Immature natural killer cell (primary cell): ENCODE measurements around the gene KPNA4. TPM values are rescaled to one million over a fixed set of nuclear protein-coding genes. Genes with fewer than 3 reads are reported as not detected.
A peak's percentile ranks its signal among the peaks of the same experiment; 100 is the strongest.
"Not testable (repeated sequence)": the region's sequence is repeated elsewhere in the genome, so short reads cannot be mapped to it uniquely, and the experiment has no call there.

Experiments
- DNase-seq, 3 donors: peaks; one replicate each; pipeline ENCODE4 v3.0.0; 2022; ENCODE audit warnings: mixed read lengths in 1 of 3
- H3K27ac Mint-ChIP-seq, 6 donors: one replicate each; pipeline ENCODE4 v1.8.0; 2020; ENCODE audit warnings: mixed read lengths in 6 of 6, mild to moderate bottlenecking in 5 of 6, inconsistent platforms in 4 of 6, moderate library complexity in 3 of 6
- H3K27me3 Mint-ChIP-seq, 3 donors: one replicate each; pipeline ENCODE4 v1.8.0; 2020 to 2021; ENCODE audit warnings: low read depth in 3 of 3, mild to moderate bottlenecking in 3 of 3, mixed read lengths in 3 of 3, moderate library complexity in 3 of 3, inconsistent platforms in 1 of 3
- H3K36me3 Mint-ChIP-seq, 3 donors: one replicate each; pipeline ENCODE4 v1.8.0; 2020; ENCODE audit warnings: mixed read lengths in 3 of 3, inconsistent platforms in 2 of 3, mild to moderate bottlenecking in 2 of 3
- H3K4me1 Mint-ChIP-seq, 2 donors: one replicate each; pipeline ENCODE4 v1.8.0; 2020; ENCODE audit warnings: inconsistent platforms in 2 of 2, mild to moderate bottlenecking in 2 of 2, mixed read lengths in 2 of 2, moderate library complexity in 1 of 2
- H3K4me3 Mint-ChIP-seq, 5 donors: one replicate each; pipeline ENCODE4 v1.8.0; 2020; ENCODE audit warnings: mild to moderate bottlenecking in 5 of 5, mixed read lengths in 5 of 5, inconsistent platforms in 3 of 5, moderate library complexity in 3 of 5
- H3K9me3 Mint-ChIP-seq, 6 donors: one replicate each; pipeline ENCODE4 v1.8.0; 2020; ENCODE audit warnings: mild to moderate bottlenecking in 6 of 6, mixed read lengths in 6 of 6, inconsistent platforms in 4 of 6, moderate library complexity in 3 of 6
- polyA plus RNA-seq, 3 donors: library from polyadenylated mRNA; unstranded; fragments of 300-500 nt; fragmentation: Illumina TruSeq; gene quantifications; one replicate each; pipeline ENCODE4 v1.2.3, GENCODE V29; 2021

Gene KPNA4
- polyA plus RNA-seq, 3 donors from 2014 or later: 10.5 to 12.0 (median 10.9) TPM

GRCh38 chr3:160474416-160474838 lies 90.9 kb downstream of the KPNA4 start:
- no peak overlapping the region for H3K27ac Mint-ChIP-seq
- H3K4me1 Mint-ChIP-seq: no peaks in the 10 kb centered on the region
- peaks cover 0 to 5% (median 0%) of the 10 kb centered on the region in 3 donors for H3K36me3 Mint-ChIP-seq
- peaks cover 2 to 4% (median 2%) of the 10 kb centered on the region in 3 donors for H3K27me3 Mint-ChIP-seq
- peaks cover 0 to 6% (median 4%) of the 10 kb centered on the region in 6 donors for H3K9me3 Mint-ChIP-seq
- H3K4me3 Mint-ChIP-seq: no peak overlapping the region
- no peak for DNase-seq

- peaks cover 0 to 6% (median 4%) of the 10 kb centered on the region in 6 donors for H3K9me3 Mint-ChIP-seq
- H3K36me3 Mint-ChIP-seq: peaks cover 0 to 5% (median 0%) of the 10 kb centered on the region in 3 donors
- H3K4me1 Mint-ChIP-seq: no peaks in the 10 kb centered on the region
- no peak overlapping the region for H3K27ac Mint-ChIP-seq
- DNase-seq: no peak
- H3K27me3 Mint-ChIP-seq: peaks cover 2 to 6% (median 2%) of the 10 kb centered on the region in 3 donors
- H3K4me3 Mint-ChIP-seq: no peak overlapping the region
Measured at GRCh38 chr3:160473978-160474377, 91.4 kb downstream of the KPNA4 start.

DNA sequence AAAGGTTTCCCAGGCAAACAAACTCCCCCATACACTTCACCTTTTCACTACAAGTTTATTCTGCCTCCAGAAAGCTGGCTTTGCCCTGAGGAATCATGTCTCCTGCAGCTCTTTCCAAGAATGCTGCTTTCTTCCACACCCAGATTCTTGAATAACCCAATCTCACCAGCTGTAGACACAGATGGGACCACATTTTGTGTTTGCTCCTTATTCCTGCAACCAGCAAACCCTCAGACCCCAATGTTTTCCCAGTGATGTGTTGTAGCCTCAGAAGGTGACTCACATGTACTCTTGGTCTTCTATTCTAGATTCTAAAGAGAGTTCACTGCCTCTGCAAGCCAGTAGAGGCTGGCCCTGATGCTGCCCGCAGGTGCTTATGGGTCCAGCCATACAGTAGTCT lies 92.2 kb downstream of the KPNA4 start:
- Mint-ChIP-seq H3K9me3 (peaks cover 0 to 7% (median 5%) of the 10 kb centered on the region in 6 donors), H3K27ac (no peak overlapping the region), H3K27me3 (peaks cover 2 to 10% (median 2%) of the 10 kb centered on the region in 3 donors), H3K4me3 (no peak overlapping the region), H3K4me1 (no peaks in the 10 kb centered on the region), H3K36me3 (peaks cover 0 to 5% (median 0%) of the 10 kb centered on the region in 3 donors)
- no peak for DNase-seq

- DNase-seq: peak in 2 of 3 donors; percentile 6 to 19
- peaks cover 0 to 5% (median 0%) of the 10 kb centered on the region in 3 donors for H3K36me3 Mint-ChIP-seq
- no peaks in the 10 kb centered on the region for H3K4me1 Mint-ChIP-seq
- H3K27ac Mint-ChIP-seq: no peak overlapping the region
- peaks cover 2 to 10% (median 2%) of the 10 kb centered on the region in 3 donors for H3K27me3 Mint-ChIP-seq
- H3K4me3 Mint-ChIP-seq: no peak overlapping the region
- peaks cover 0 to 7% (median 5%) of the 10 kb centered on the region in 6 donors for H3K9me3 Mint-ChIP-seq
Measured at GRCh38 chr3:160472344-160472743, 93.0 kb downstream of the KPNA4 start.

- peaks cover 0 to 7% (median 5%) of the 10 kb centered on the region in 6 donors for H3K9me3 Mint-ChIP-seq
- peaks cover 2 to 12% (median 4%) of the 10 kb centered on the region in 3 donors for H3K27me3 Mint-ChIP-seq
- H3K27ac Mint-ChIP-seq: peak overlapping the region in 1 of 6 donors; percentile 34
- no peak for DNase-seq
- H3K4me3 Mint-ChIP-seq: peak overlapping the region in 1 of 5 donors; percentile 30
- H3K36me3 Mint-ChIP-seq: peaks cover 0 to 5% (median 0%) of the 10 kb centered on the region in 3 donors
- no peaks in the 10 kb centered on the region for H3K4me1 Mint-ChIP-seq
Measured at GRCh38 chr3:160471892-160472291, 93.5 kb downstream of the KPNA4 start.

DNA sequence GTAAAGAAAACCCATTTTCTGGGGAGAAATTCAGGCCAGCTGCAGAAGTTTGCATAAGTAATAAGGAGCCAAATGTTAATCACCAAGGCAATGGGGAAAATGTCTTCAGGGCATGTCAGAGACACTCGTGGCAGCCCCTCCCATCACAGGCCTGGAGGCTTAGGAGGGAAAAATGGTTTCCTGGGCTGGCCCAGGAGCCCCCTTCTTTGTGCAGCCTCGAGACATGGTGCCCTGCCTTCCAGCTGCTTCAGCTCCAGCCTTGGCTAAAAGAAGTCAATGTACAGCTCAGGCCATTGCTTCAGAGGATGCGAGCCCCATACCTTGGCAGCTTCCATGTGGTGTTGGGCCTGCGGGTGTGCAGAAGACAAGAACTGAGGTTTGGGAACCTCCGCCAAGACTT lies 95.2 kb downstream of the KPNA4 start:
- no peaks in the 10 kb centered on the region for H3K4me1 Mint-ChIP-seq
- no peak overlapping the region for H3K27ac Mint-ChIP-seq
- peaks cover 0 to 5% (median 0%) of the 10 kb centered on the region in 3 donors for H3K36me3 Mint-ChIP-seq
- H3K4me3 Mint-ChIP-seq: no peak overlapping the region
- DNase-seq: no peak
- peaks cover 2 to 12% (median 4%) of the 10 kb centered on the region in 3 donors for H3K27me3 Mint-ChIP-seq
- peaks cover 0 to 7% (median 5%) of the 10 kb centered on the region in 6 donors for H3K9me3 Mint-ChIP-seq

DNA sequence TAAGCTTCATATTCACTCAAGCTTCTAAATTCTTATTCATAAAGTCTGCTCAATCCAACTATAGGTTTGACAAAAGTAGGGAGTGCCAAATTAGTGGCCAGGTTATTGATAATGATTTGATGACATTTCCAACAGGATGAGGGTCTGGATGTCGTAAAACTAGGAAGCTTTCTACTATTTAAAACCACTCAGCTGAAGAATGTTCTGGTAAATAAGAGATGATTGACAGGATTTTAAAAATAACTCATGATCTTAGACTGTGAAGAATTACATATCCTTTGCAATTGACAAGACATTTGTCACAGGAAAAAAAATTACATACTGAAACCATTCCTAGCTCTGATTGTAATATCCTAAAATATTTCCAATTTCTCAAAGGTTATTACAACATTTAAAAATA lies 100.4 kb downstream of the KPNA4 start:
- Mint-ChIP-seq H3K27ac (no peak overlapping the region), H3K4me3 (no peak overlapping the region), H3K9me3 (peaks cover 0 to 6% (median 4%) of the 10 kb centered on the region in 6 donors), H3K36me3 (peaks cover 0 to 5% (median 0%) of the 10 kb centered on the region in 3 donors), H3K4me1 (no peaks in the 10 kb centered on the region), H3K27me3 (peaks cover 2 to 19% (median 4%) of the 10 kb centered on the region in 3 donors)
- DNase-seq: no peak

GRCh38 chr3:160464321-160464720 lies 101.0 kb downstream of the KPNA4 start:
- DNase-seq: no peak
- Mint-ChIP-seq H3K27me3 (peaks cover 2 to 15% (median 4%) of the 10 kb centered on the region in 3 donors), H3K9me3 (peaks cover 0 to 2% (median 0%) of the 10 kb centered on the region in 6 donors), H3K27ac (no peak overlapping the region), H3K36me3 (no peaks in the 10 kb centered on the region), H3K4me3 (no peak overlapping the region), H3K4me1 (no peaks in the 10 kb centered on the region)

DNA sequence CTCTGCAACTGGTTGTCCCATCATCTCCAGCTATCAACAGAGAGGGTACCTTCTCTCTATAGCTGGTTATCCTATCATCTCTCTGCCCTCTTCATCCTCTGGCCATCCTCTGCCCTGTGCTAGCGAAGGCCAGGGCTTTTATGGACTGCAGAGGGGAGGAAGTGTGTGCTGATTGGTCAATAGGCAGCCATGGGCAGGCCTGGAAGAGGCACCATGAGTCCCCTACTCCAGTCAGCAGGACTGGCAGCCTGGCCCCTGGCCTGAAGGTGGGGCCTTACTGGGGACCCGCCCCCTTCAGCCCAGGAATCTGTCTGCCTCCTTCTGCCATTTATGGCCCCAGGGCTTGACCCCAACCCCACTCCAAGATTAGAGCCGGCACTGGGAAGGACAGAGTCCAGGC lies 105.3 kb downstream of the KPNA4 start:
- Mint-ChIP-seq H3K9me3 (no peaks in the 10 kb centered on the region), H3K27ac (no peak overlapping the region), H3K4me1 (no peaks in the 10 kb centered on the region), H3K4me3 (no peak overlapping the region), H3K27me3 (peaks cover 2 to 10% (median 6%) of the 10 kb centered on the region in 3 donors), H3K36me3 (no peaks in the 10 kb centered on the region)
- no peak for DNase-seq

DNA sequence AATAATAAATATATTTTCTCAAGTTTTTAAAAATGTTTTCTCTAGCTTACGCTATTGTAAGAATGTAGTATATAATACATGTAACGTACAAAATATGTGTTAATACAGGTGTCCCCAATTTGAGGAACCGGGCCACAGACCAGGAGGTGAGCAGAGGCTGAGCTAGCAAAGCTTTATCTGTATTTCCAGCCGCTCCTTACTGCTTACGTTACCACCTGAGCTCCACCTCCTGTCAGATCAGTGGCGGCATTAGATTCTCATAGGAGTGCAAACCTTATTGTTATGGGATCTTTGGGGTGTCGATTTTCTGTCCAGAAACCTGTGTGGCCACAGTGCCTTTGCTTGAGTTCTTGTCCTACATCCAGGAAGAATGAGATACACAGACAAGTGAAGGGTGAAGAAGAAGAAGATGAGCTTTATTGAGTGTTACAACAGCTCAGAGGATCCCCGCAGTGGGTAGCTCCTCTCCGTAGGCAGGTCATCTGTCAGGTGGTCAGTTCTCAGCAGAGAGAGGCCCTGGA lies 105.9 kb downstream of the KPNA4 start:
- no peak for DNase-seq
- Mint-ChIP-seq H3K27me3 (peaks cover 2 to 10% (median 6%) of the 10 kb centered on the region in 3 donors), H3K27ac (no peak overlapping the region), H3K4me3 (no peak overlapping the region), H3K36me3 (no peaks in the 10 kb centered on the region), H3K9me3 (no peaks in the 10 kb centered on the region), H3K4me1 (no peaks in the 10 kb centered on the region)

- Mint-ChIP-seq H3K27ac (no peak overlapping the region), H3K4me3 (no peak overlapping the region), H3K27me3 (peaks cover 2 to 10% (median 6%) of the 10 kb centered on the region in 3 donors), H3K9me3 (no peaks in the 10 kb centered on the region), H3K4me1 (no peaks in the 10 kb centered on the region), H3K36me3 (no peaks in the 10 kb centered on the region)
- DNase-seq: no peak
Measured at GRCh38 chr3:160458151-160458550, 107.2 kb downstream of the KPNA4 start.

- Mint-ChIP-seq H3K4me3 (no peak overlapping the region), H3K9me3 (no peaks in the 10 kb centered on the region), H3K36me3 (no peaks in the 10 kb centered on the region), H3K4me1 (peaks cover 0 to under 1% of the 10 kb centered on the region in 2 donors), H3K27ac (no peak overlapping the region), H3K27me3 (peaks cover 2% of the 10 kb centered on the region in 3 donors)
- no peak for DNase-seq
Measured at GRCh38 chr3:160455846-160456245, 109.5 kb downstream of the KPNA4 start.

DNA sequence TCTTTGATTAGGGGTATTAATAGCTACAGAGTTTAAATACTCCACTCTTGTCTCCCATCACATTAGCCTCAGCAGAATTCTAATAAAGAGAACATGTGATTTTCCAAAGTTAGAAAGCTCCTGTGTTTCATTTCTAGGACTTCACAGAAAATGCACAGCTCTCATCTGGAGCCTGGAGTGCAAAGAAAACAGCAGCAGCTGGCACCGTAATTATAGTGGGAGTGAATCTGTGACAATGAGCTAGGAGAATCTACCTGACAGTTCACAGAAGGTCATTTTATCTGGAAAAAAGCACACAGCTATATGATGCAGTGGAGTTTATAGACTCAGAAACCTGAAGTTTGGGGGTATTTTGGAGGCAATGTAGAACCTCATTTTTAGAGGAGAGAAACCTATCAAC lies 110.4 kb downstream of the KPNA4 start:
- H3K36me3 Mint-ChIP-seq: no peaks in the 10 kb centered on the region
- H3K9me3 Mint-ChIP-seq: no peaks in the 10 kb centered on the region
- no peak overlapping the region for H3K4me3 Mint-ChIP-seq
- no peak overlapping the region for H3K27ac Mint-ChIP-seq
- DNase-seq: no peak
- H3K27me3 Mint-ChIP-seq: peaks cover 2 to 5% (median 4%) of the 10 kb centered on the region in 3 donors
- peaks cover 6 to 9% of the 10 kb centered on the region in 2 donors for H3K4me1 Mint-ChIP-seq

DNA sequence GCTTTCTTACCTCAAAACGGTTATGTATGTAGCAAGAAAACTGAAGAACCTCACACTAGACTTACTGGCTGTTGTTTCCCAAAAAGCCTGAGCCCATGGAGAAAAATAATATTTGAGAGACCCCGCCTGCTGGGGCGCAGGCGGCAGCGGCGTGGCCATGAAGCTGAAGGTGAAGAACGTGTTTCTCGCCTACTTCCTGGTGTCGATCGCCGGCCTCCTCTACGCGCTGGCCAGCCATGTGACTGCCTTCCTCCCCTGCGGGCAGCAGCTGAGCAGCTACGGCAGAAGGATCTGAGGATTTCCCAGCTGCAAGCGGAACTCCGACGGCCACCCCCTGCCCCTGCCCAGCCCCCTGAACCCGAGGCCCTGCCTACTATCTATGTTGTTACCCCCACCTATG lies 113.1 kb downstream of the KPNA4 start:
- not testable (repeated sequence) for H3K4me3 Mint-ChIP-seq, DNase-seq, H3K9me3 Mint-ChIP-seq, H3K27me3 Mint-ChIP-seq, H3K27ac Mint-ChIP-seq, H3K36me3 Mint-ChIP-seq
- H3K4me1 Mint-ChIP-seq: peaks cover 25 to 36% of the 10 kb centered on the region in 2 donors

DNA sequence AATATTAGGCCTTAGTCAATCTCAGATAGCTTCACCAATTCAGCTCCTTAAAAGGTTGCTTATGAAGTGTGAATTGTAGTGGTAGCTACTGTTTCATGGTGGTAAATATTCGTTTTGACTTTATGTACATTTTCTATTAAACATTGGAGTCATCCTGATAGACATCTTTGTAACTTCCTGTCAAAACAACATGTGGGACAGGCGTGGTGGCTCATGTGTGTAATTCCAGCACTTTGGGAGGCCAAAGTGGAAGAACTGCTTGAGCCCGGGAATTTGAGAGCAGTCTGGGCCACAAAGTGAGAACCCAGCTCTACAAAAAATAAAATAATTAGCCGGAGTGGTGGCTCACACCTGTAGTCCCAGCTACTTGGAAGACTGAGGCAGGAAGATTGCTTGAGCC lies 113.8 kb downstream of the KPNA4 start:
- Mint-ChIP-seq H3K27me3 (peaks cover 4 to 5% (median 5%) of the 10 kb centered on the region in 3 donors), H3K4me1 (peaks cover 27 to 43% of the 10 kb centered on the region in 2 donors), H3K36me3 (no peaks in the 10 kb centered on the region), H3K9me3 (no peaks in the 10 kb centered on the region), H3K27ac (no peak overlapping the region), H3K4me3 (no peak overlapping the region)
- no peak for DNase-seq
